HG03354 (cell line): Measurements from ENCODE around the gene ADARB1.

Experiments used
- ATAC-seq: cut with Tn5 transposase; IDR thresholded peaks from one replicate; pipeline ENCODE4 v1.9.1; 2021; ENCODE audit warnings: mild to moderate bottlenecking; ENCODE audit not compliant: unreplicated experiment, poor library complexity, severe bottlenecking

ADARB1 gene

GRCh38 chr21:45054227-45054926, 20.0 kb upstream of the ADARB1 start:
- no peak for ATAC-seq

GRCh38 chr21:45054927-45055612, 19.3 kb upstream of the ADARB1 start:
- ATAC-seq = no peak

- ATAC-seq = no peak
Observed at GRCh38 chr21:45055861-45056260, 18.5 kb upstream of the ADARB1 start.

GRCh38 chr21:45056296-45056904, 18.0 kb upstream of the ADARB1 start:
- ATAC-seq = no peak

- no peak for ATAC-seq
Observed at GRCh38 chr21:45056917-45057560, 17.3 kb upstream of the ADARB1 start.

- no peak for ATAC-seq
Observed at GRCh38 chr21:45057886-45058285, 16.5 kb upstream of the ADARB1 start.

- ATAC-seq = no peak
Observed at GRCh38 chr21:45059121-45059520, 15.3 kb upstream of the ADARB1 start.

- ATAC-seq = no peak
Observed at GRCh38 chr21:45060089-45060488, 14.3 kb upstream of the ADARB1 start.

- ATAC-seq = no peak
Observed at GRCh38 chr21:45060675-45061311, 13.6 kb upstream of the ADARB1 start.

- ATAC-seq = no peak
Observed at GRCh38 chr21:45064091-45064490, 10.3 kb upstream of the ADARB1 start.

- no peak for ATAC-seq
Observed at GRCh38 chr21:45064618-45065399, 9.6 kb upstream of the ADARB1 start.

GRCh38 chr21:45067462-45068285, 6.7 kb upstream of the ADARB1 start:
- ATAC-seq = no peak

- ATAC-seq = no peak
Observed at GRCh38 chr21:45069085-45069484, 5.3 kb upstream of the ADARB1 start.

- ATAC-seq = no peak
Observed at GRCh38 chr21:45069711-45070110, 4.7 kb upstream of the ADARB1 start.

- no peak for ATAC-seq
Observed at GRCh38 chr21:45071078-45071873, 3.1 kb upstream of the ADARB1 start.

GRCh38 chr21:45071874-45072737, 2.3 kb upstream of the ADARB1 start:
- ATAC-seq = no peak

GRCh38 chr21:45072738-45073300, 1.6 kb upstream of the ADARB1 start:
- ATAC-seq = no peak
